K562 (cell line): ENCODE measurements around the gene LZTS3. TPM values are rescaled to one million over a fixed set of nuclear protein-coding genes. Genes with fewer than 3 reads are reported as not detected.
A peak's percentile ranks its signal among the peaks of the same experiment; 100 is the strongest.

Experiments used
- ATF2 ChIP-seq: sonication (generic); formaldehyde crosslinking; IDR thresholded peaks from 2 replicates; pipeline ENCODE4 v1.8.1; 2022; ENCODE audit warnings: missing genetic modification reagents
- BCL6 ChIP-seq: fragments of 250-450 bp; sonication (Bioruptor Pico); IDR thresholded peaks from 2 replicates; pipeline ENCODE4 v1.4.0; 2020
- DEAF1 ChIP-seq: fragments of 450-650 bp; formaldehyde crosslinking; IDR thresholded peaks from 2 replicates; pipeline ENCODE4 v1.4.0; 2020; ENCODE audit warnings: mild to moderate bottlenecking, moderate library complexity
- DPF2 ChIP-seq: fragments of 450-650 bp; IDR thresholded peaks from 2 replicates; pipeline ENCODE4 v1.6.1; 2016
- EP300 ChIP-seq: IDR thresholded peaks from 2 replicates; pipeline ENCODE4 v1.6.1; 2012; ENCODE audit warnings: low read length, improper control_type of control experiment
- ETS2 ChIP-seq: IDR thresholded peaks from 2 replicates; pipeline ENCODE4 v1.6.1; 2016; ENCODE audit warnings: borderline replicate concordance, missing genetic modification characterization, mild to moderate bottlenecking, moderate library complexity, missing compliant biosample characterization; ENCODE audit not compliant: poor library complexity, severe bottlenecking
- GABPA ChIP-seq: fragments of 200-800 bp; sonication (Bioruptor generic); conservative IDR thresholded peaks from 2 replicates; pipeline ENCODE4 v1.6.1; 2016; ENCODE audit warnings: low read depth, missing genetic modification characterization, missing compliant biosample characterization
- HES1 ChIP-seq: fragments of 450-650 bp; IDR thresholded peaks from 2 replicates; pipeline ENCODE4 v1.6.1; 2016; ENCODE audit warnings: low read depth, mild to moderate bottlenecking, moderate library complexity
- MEF2A ChIP-seq: IDR thresholded peaks from 2 replicates; pipeline ENCODE4 v1.6.1; 2011; ENCODE audit warnings: low read depth, mild to moderate bottlenecking, low read length, moderate library complexity; ENCODE audit not compliant: control insufficient read depth
- NCOA1 ChIP-seq: fragments of 450-650 bp; IDR thresholded peaks from 2 replicates; pipeline ENCODE4 v1.6.1; 2016; ENCODE audit warnings: low read depth
- PHB ChIP-seq: fragments of 250-450 bp; sonication (Bioruptor Pico); IDR thresholded peaks from 2 replicates; pipeline ENCODE4 v1.5.0; 2021
- PPARD ChIP-seq: fragments of 250-450 bp; sonication (Bioruptor Pico); IDR thresholded peaks from 2 replicates; pipeline ENCODE4 v1.8.0; 2022; ENCODE audit warnings: inconsistent platforms, mild to moderate bottlenecking, moderate library complexity
- RCOR1 ChIP-seq, 2 experiments: IDR thresholded peaks; 2 replicates each; pipeline ENCODE4 v1.6.1; 2012; ENCODE audit warnings: low read depth in 2 of 2, low read length in 2 of 2, borderline replicate concordance in 1 of 2, improper control_type of control experiment in 1 of 2
- SAFB2 ChIP-seq: fragments of 200-400 bp; formaldehyde crosslinking; IDR thresholded peaks from 2 replicates; pipeline ENCODE4 v1.6.1; 2018; ENCODE audit warnings: borderline replicate concordance, low read length, low read depth, moderate library complexity; ENCODE audit not compliant: severe bottlenecking
- SLC30A9 ChIP-seq: fragments of 250-450 bp; sonication (Bioruptor Pico); IDR thresholded peaks from 2 replicates; pipeline ENCODE4 v1.8.0; 2022; ENCODE audit warnings: mild to moderate bottlenecking, moderate library complexity
- TCF3 ChIP-seq: sonication (generic); formaldehyde crosslinking; IDR thresholded peaks from 2 replicates; pipeline ENCODE4 v1.4.0; 2020; ENCODE audit warnings: mild to moderate bottlenecking, missing genetic modification reagents
- TEAD4 ChIP-seq, 2 experiments: sonication (generic) in 1 of 2; formaldehyde crosslinking in 1 of 2; IDR thresholded peaks; 2 replicates each; pipeline versions ENCODE4 v1.6.1 to v1.8.0; 2012 to 2022; ENCODE audit warnings: borderline replicate concordance in 1 of 2, inconsistent platforms in 1 of 2, low read length in 1 of 2, mild to moderate bottlenecking in 1 of 2, missing genetic modification reagents in 1 of 2
- TRIM24 ChIP-seq, 2 experiments: fragments of 450-650 bp; IDR thresholded peaks; 2 replicates each; pipeline ENCODE4 v1.6.1; 2016
- ZBTB26 ChIP-seq: fragments of 450-650 bp; formaldehyde crosslinking; IDR thresholded peaks from 2 replicates; pipeline ENCODE4 v1.4.0; 2022; ENCODE audit warnings: missing genetic modification characterization
- ZNF280B ChIP-seq: fragments of 250-450 bp; sonication (Bioruptor Pico); IDR thresholded peaks from 2 replicates; pipeline ENCODE4 v1.5.1; 2021; ENCODE audit warnings: mild to moderate bottlenecking
- ZNF431 ChIP-seq: sonication (generic); formaldehyde crosslinking; IDR thresholded peaks from 2 replicates; pipeline ENCODE4 v1.8.0; 2022; ENCODE audit warnings: mild to moderate bottlenecking, missing genetic modification reagents
- ZNF589 ChIP-seq: fragments of 200-800 bp; sonication (Bioruptor generic); IDR thresholded peaks from 2 replicates; pipeline ENCODE4 v1.6.1; 2016; ENCODE audit warnings: low read depth, missing genetic modification characterization, missing compliant biosample characterization
- ZNF717 ChIP-seq: fragments of 250-450 bp; sonication (Bioruptor Pico); IDR thresholded peaks from 2 replicates; pipeline ENCODE4 v1.5.0; 2021
- ZSCAN29 ChIP-seq: fragments of 450-650 bp; IDR thresholded peaks from 2 replicates; pipeline ENCODE4 v1.6.1; 2017
- polyA plus RNA-seq, 8 experiments: library from polyadenylated mRNA; depleted of rRNA in 4 of 8; stranded (reverse) in 5 of 8; unstranded in 3 of 8; fragments of >200 nt; fragmentation: Nextera tagmentation in 2 of 8; fragmentation: Illumina TruSeq in 1 of 8; extraction: Ambion mirVana in 2 of 8; extraction: Trizol in 1 of 8; gene quantifications; 2 replicates each; pipeline versions ENCODE4 v1.2.1 to v1.2.3, GENCODE V29; 2011 to 2014; ENCODE audit warnings: inconsistent platforms in 1 of 8, missing spikeins in 1 of 8
- total RNA-seq, 7 experiments: library from RNA; depleted of rRNA in 6 of 7; stranded (reverse); fragments of >200 nt in 6 of 7; fragmentation: Illumina TruSeq in 2 of 7; extraction: Trizol in 2 of 7; gene quantifications; 2 replicates each; pipeline versions ENCODE4 v1.2.1 to v1.2.3, GENCODE V29; 2011 to 2021; ENCODE audit warnings: low replicate concordance in 1 of 7

LZTS3 gene
- total and polyA plus RNA-seq, 9 of the 15 experiments (the other 6 are each of a cell fraction or from before 2014, with no cell fraction given) = 0.07 to 2.9 (median 2.0) TPM

GRCh38 chr20:3158968-3159431 is 14.3 kb downstream of the LZTS3 start (continued):
- peak in 1 of 2 experiments; percentile 82; a peak in 2 of 4 replicates for TF ChIP-seq RCOR1 (IDR thresholded peaks at IDR 0.05; ENCODE audit: borderline replicate concordance in 1 of 2, low read depth in 2 of 2, low read length in 2 of 2)
- TF ChIP-seq DEAF1 = no peak
- TF ChIP-seq EP300 = 0 out of 2 replicates have a peak, but pooled peaks have one; percentile 11
- no peak for TF ChIP-seq TRIM24 (IDR thresholded peaks at IDR 0.05)
- no peak for TF ChIP-seq ATF2
- no peak for TF ChIP-seq ZNF589 (CRISPR knock-in tag)
- TF ChIP-seq BCL6 (CRISPR knock-in tag) = no peak
- TF ChIP-seq ZNF280B (CRISPR knock-in tag) = no peak
- TF ChIP-seq PHB (CRISPR knock-in tag) = no peak
- peak; percentile 29; the same call in 1 of the 2 replicates for TF ChIP-seq TCF3 (CRISPR knock-in tag)
- no peak for TF ChIP-seq SLC30A9 (CRISPR knock-in tag)
- peak; percentile 38; the same call in 1 of the 2 replicates for TF ChIP-seq DPF2
- TF ChIP-seq NCOA1 = no peak
- TF ChIP-seq PPARD (CRISPR knock-in tag) = no peak
- TF ChIP-seq ZBTB26 (CRISPR knock-in tag) = no peak
- TF ChIP-seq TEAD4 (IDR thresholded peaks at IDR 0.05; ENCODE audit: low read length) = peak; percentile 33; the same call in 1 of the 2 replicates
- no peak for TF ChIP-seq TEAD4 (CRISPR knock-in tag; IDR thresholded peaks at IDR 0.05; ENCODE audit: borderline replicate concordance)
- TF ChIP-seq ZNF431 (CRISPR knock-in tag) = 0 out of 2 replicates have a peak, but pooled peaks have one; percentile 34
- TF ChIP-seq HES1 = no peak
- TF ChIP-seq MEF2A = no peak
- TF ChIP-seq GABPA (tag) = no peak
- no peak for TF ChIP-seq SAFB2
- no peak for TF ChIP-seq ZNF717 (CRISPR knock-in tag)
- TF ChIP-seq ETS2 (tag) = no peak
- TF ChIP-seq ZSCAN29 = no peak
